Coronary artery (tissue), 2 donors: ENCODE measurements around the gene PKP2.

Source experiments
- DNase-seq: peaks from one replicate; pipeline ENCODE4 v3.0.0-alpha.2; 2017; ENCODE audit warnings: low spot score
- H3K27ac ChIP-seq, 2 donors: fragments of 200-600 bp; sonication (generic); one replicate each; pipeline ENCODE4 v1.5.1; 2016 to 2019
- H3K4me3 ChIP-seq: fragments of 200-600 bp; sonication (generic); 2 replicates; pipeline ENCODE4 v1.5.1; 2016; ENCODE audit warnings: mild to moderate bottlenecking, moderate library complexity
- TF ChIP-seq, protein P1 (sequence below): fragments of 200-600 bp; sonication (generic); IDR thresholded peaks from one replicate; pipeline ENCODE4 v1.5.1; 2019; ENCODE audit warnings: antibody characterized with exemption

Gene PKP2

DNA sequence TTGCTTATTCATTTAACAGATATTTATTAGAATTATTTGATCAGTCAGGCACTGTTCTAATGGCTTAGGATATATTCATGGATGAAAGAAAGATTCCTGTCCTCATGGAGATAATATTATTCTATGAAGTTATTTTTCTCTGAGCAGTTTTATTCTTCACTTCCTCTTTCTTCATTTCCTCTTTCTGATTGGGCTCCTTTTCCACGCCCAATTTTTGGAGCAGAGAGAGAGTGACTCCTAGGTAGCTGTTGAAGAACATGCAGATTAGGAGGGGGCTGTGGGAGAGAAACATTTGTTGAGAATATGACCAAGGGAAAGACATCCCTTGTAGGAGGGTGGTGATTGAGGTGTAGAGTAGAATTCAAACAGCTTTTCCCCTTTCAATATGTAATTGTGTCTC, 134.9 kb downstream of the PKP2 start:
- Histone ChIP-seq H3K27ac (no peak overlapping the region), H3K4me3 (no peak overlapping the region)
- no peak for DNase-seq
- TF ChIP-seq, protein P1, sequence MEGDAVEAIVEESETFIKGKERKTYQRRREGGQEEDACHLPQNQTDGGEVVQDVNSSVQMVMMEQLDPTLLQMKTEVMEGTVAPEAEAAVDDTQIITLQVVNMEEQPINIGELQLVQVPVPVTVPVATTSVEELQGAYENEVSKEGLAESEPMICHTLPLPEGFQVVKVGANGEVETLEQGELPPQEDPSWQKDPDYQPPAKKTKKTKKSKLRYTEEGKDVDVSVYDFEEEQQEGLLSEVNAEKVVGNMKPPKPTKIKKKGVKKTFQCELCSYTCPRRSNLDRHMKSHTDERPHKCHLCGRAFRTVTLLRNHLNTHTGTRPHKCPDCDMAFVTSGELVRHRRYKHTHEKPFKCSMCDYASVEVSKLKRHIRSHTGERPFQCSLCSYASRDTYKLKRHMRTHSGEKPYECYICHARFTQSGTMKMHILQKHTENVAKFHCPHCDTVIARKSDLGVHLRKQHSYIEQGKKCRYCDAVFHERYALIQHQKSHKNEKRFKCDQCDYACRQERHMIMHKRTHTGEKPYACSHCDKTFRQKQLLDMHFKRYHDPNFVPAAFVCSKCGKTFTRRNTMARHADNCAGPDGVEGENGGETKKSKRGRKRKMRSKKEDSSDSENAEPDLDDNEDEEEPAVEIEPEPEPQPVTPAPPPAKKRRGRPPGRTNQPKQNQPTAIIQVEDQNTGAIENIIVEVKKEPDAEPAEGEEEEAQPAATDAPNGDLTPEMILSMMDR = no peak

DNA sequence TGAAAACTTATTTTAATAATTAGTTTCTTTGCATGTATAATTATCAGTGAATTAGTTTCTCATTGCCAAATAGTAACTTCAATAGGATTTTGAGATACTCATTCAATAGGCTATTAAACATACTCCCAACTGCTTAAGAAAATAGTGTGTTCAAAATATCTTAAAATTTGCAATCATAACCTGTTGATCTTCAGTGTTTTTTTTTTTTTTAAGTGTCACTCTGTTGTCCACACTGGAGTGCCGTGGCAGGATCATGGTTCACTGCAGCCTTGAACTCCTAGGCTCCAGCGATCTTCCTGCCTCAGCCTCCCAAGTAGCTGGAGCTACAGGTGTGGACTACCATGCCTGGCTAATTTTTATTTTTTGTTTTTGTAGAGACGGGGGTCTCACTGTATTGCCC, 139.4 kb downstream of the PKP2 start:
- DNase-seq = no peak
- TF ChIP-seq, protein P1 = no peak
- no peak overlapping the region for H3K4me3 ChIP-seq
- H3K27ac ChIP-seq = no peak overlapping the region

DNA sequence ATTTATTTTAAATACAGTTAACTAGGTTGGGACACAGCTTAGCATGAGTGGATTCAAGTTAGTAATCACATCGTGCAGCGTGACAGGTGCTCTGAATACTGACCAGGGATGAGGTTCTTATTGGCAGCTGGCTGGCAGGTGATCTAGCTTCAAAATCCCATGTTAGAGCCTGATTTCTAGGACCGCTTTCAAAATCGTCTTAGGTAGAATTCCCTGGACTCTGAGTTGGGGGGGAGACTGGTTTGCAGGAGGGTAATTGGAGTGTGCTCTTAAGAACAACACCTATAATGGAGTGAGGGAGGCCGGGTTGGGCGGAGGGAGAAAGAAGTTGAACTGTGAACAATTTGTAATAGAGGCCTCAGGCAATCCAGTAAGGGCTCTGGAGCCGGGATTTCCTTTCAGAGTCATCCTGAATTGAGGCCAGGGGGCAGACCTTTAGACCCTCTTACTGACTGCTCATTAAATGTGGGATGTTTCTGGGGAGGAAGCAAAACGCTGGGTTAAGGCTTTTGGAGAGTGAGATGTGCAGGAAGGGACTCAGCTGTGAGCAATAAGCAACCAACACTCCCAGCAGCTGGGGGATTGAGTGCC, 140.0 kb downstream of the PKP2 start:
- TF ChIP-seq, protein P1 = no peak
- DNase-seq = no peak
- Histone ChIP-seq H3K27ac (no peak overlapping the region), H3K4me3 (peak overlapping the region; percentile 88)

DNA sequence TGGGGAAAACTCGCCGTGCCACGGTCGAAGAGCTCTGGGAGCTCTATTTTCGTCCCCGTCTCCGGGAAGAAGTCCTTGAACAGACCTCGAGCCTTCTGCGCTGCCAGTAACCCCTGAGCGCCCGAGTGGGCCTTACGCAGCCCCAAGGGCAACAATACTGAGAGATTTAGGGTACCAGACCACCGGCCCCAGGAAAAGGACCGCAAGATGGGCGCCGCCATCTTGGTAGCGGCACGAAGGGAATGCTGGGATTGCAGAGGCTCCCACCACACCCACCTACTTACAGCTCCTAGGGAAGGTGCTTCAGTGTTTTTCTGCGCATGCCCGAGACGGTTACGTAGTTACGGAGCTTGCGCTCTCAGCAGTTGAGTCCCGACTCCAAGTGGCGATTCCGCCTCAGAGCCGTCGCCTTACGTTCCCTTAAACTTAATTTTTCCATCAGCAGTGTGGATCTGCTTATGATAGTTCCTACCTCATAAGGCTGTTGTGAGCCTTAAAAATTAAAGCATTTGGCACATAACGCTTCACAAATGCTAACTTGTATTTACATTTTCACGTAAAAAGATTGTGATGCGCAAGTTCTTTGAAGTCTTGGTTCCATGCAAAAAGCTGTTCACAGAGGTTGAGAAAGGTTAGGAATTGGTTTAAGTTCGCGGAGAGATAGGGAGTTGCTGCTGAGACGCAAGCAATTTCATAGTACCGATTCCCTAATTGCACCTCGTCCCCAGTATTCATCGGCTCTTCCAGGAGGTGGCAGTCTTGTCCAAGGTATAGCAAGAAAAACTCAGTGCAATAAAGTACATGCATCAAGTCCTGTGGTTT, 140.7 kb downstream of the PKP2 start, which contains the start of gene YARS2:
Gene YARS2, minus strand, starts transcription at position 244 of the 822 bp plus-strand sequence. Its CDS starts 23 bp downstream, at position 221.
- peak; percentile 94 for DNase-seq
- TF ChIP-seq, protein P1 = peak; percentile 61
- Histone ChIP-seq H3K27ac (peak within 1 kb of the TSS; percentile 89), H3K4me3 (peak within 1 kb of the TSS; percentile 88)

DNA sequence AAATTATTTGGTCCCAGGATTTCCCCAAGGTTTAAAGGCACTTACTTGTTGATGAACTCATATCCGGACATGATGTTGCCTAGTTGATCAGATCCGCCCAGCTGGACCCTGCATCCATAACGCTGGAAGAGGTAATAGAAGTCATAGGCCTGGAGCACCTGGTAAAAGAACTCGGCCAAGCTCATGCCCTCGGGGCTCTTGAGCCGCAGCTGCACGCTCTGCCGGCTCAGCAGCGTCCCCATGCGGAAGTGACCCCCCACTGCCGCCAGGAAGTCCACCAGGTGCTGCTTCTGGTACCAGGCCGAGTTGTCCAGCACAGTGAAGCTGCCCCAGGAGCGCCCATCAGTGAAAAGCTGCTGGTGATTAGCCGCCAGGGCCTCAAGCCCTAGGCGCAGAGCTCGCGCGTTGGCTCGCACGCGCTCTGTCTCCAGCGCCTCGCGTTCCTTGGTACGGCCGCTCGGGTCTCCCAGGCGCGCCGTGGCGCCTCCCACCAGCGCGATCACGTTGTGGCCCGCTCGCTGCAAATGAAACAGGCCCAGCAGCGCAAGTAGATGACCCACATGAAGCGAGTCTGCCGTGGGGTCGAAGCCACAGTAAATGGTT, 141.4 kb downstream of the PKP2 start:
- TF ChIP-seq, protein P1 = peak; percentile 49
- peak overlapping the region; percentile 88 for H3K4me3 ChIP-seq
- peak; percentile 81 for DNase-seq
- H3K27ac ChIP-seq = peak overlapping the region; percentile 89

DNA sequence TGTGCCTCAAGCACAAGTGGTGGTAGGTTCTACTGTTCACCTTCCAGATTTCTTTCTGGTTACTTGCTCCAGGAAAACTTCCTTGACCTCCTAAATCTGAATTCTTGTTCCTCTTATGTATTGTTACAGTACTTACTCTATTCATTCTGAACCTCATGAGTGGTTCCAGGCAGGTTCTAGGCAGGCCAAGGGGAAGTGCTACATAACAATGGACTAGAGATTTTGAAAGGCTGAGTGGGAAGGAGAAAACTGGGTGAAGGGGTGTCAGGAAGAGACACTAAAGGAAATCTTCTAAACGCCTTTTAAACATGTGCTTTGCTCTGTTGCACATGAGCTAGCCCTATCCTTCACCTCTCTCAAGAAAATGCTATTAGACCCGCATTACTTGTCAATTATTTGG, 142.5 kb downstream of the PKP2 start:
- no peak for DNase-seq
- Histone ChIP-seq H3K4me3 (peak overlapping the region; percentile 88), H3K27ac (no peak overlapping the region)
- TF ChIP-seq, protein P1 = no peak
